SK-N-SH (cell line): Measurements from ENCODE around the gene TEPSIN. TPM values are rescaled to one million over a fixed set of nuclear protein-coding genes. Genes with fewer than 3 reads are reported as not detected.

Source experiments
- CTCF ChIA-PET: fragments of 300-600, 350-600 bp; formaldehyde crosslinking; extraction: SDS; loops from one replicate; lab custom pipeline; 2021; lab: Yijun Ruan, JAX
- POLR2A ChIA-PET: fragments of 350-600 bp; sonication (Branson Sonifier 250); formaldehyde crosslinking; extraction: SDS; loops from one replicate; lab custom pipeline; 2020; ENCODE audit warnings: antibody characterized with exemption, inconsistent platforms; lab: Yijun Ruan, JAX
- DNase-seq: peaks from one replicate; pipeline ENCODE4 v3.0.0; 2012
- H2AFZ ChIP-seq: fragments of 200-600 bp; sonication (generic); 2 replicates; pipeline ENCODE4 v1.8.1; 2016; ENCODE audit warnings: antibody characterized with exemption, mild to moderate bottlenecking, low read depth
- H3F3A ChIP-seq: fragments of 200-600 bp; sonication (generic); replicated peaks from 2 replicates; pipeline ENCODE3; 2016; ENCODE audit warnings: antibody characterized with exemption, mild to moderate bottlenecking; ENCODE audit not compliant: insufficient read depth
- H3K27ac ChIP-seq, 2 experiments: fragments of 200-500 bp in 1 of 2; fragments of 200-600 bp in 1 of 2; sonication (Bioruptor generic) in 1 of 2; sonication (generic), shearing (Covaris generic) in 1 of 2; 2 replicates each; pipeline versions ENCODE4 v1.5.1 to v1.6.1; 2014 to 2016; ENCODE audit warnings: low read depth in 2 of 2, inconsistent platforms in 1 of 2, low read length in 1 of 2, mild to moderate bottlenecking in 1 of 2, mixed read lengths in 1 of 2
- H3K27me3 ChIP-seq: fragments of 200-600 bp; sonication (generic), shearing (Covaris generic); 2 replicates; pipeline ENCODE4 v1.6.1; 2016; ENCODE audit warnings: mixed run types; ENCODE audit not compliant: insufficient read depth
- H3K36me3 ChIP-seq, 2 experiments: fragments of 200-500 bp in 1 of 2; fragments of 200-600 bp in 1 of 2; sonication (Bioruptor generic) in 1 of 2; sonication (generic) in 1 of 2; replicated peaks in 1 of 2; 2 replicates each; pipeline versions ENCODE3 to v1.5.1; 2014 to 2016; ENCODE audit warnings: low read length in 1 of 2, mild to moderate bottlenecking in 1 of 2; ENCODE audit not compliant: insufficient read depth in 2 of 2, control insufficient read depth in 1 of 2
- H3K4me1 ChIP-seq, 2 experiments: fragments of 200-500 bp in 1 of 2; fragments of 200-600 bp in 1 of 2; sonication (Bioruptor generic) in 1 of 2; sonication (generic), shearing (Covaris generic) in 1 of 2; 2 replicates each; pipeline versions ENCODE4 v1.5.1 to v1.6.1; 2014 to 2016; ENCODE audit warnings: low read depth in 1 of 2, low read length in 1 of 2, mixed run types in 1 of 2; ENCODE audit not compliant: insufficient read depth in 2 of 2, control insufficient read depth in 1 of 2
- H3K4me2 ChIP-seq: fragments of 200-600 bp; sonication (generic), shearing (Covaris generic); 2 replicates; pipeline ENCODE4 v1.6.1; 2017; ENCODE audit warnings: mixed run types
- H3K4me3 ChIP-seq, 2 experiments: fragments of 200-500 bp in 1 of 2; fragments of 200-600 bp in 1 of 2; sonication (Bioruptor generic) in 1 of 2; sonication (generic), shearing (Covaris generic) in 1 of 2; 2 replicates each; pipeline versions ENCODE4 v1.5.1 to v1.8.1; 2014 to 2016; ENCODE audit warnings: low read depth in 2 of 2, inconsistent platforms in 1 of 2, low read length in 1 of 2, mild to moderate bottlenecking in 1 of 2, mixed read lengths in 1 of 2, moderate library complexity in 1 of 2
- H3K79me2 ChIP-seq: fragments of 200-600 bp; sonication (generic); 2 replicates; pipeline ENCODE4 v1.8.1; 2017; ENCODE audit warnings: mild to moderate bottlenecking; ENCODE audit not compliant: insufficient read depth
- H3K9ac ChIP-seq: fragments of 200-600 bp; sonication (generic); 2 replicates; pipeline ENCODE4 v1.6.1; 2017; ENCODE audit warnings: mixed run types
- H3K9me2 ChIP-seq: fragments of 200-600 bp; sonication (generic); 2 replicates; pipeline ENCODE4 v1.6.1; 2017; ENCODE audit warnings: mixed run types
- H3K9me3 ChIP-seq: fragments of 200-600 bp; sonication (generic); 2 replicates; pipeline ENCODE4 v1.6.1; 2017; ENCODE audit warnings: mixed run types, mild to moderate bottlenecking, moderate library complexity
- H4K20me1 ChIP-seq: fragments of 200-600 bp; sonication (generic); 2 replicates; pipeline ENCODE4 v1.6.1; 2017; ENCODE audit warnings: mild to moderate bottlenecking, mixed run types; ENCODE audit not compliant: insufficient read depth
- CHD2 ChIP-seq: fragments of 150-350 bp; IDR thresholded peaks from 2 replicates; pipeline ENCODE4 v1.6.1; 2018; ENCODE audit warnings: low read length; ENCODE audit not compliant: partially characterized antibody
- ELF1 ChIP-seq: IDR thresholded peaks from 2 replicates; pipeline ENCODE4 v1.4.0; 2012
- EP300 ChIP-seq, 2 experiments: IDR thresholded peaks; 2 replicates each; pipeline versions ENCODE4 v1.4.0 to v1.6.1; 2012; ENCODE audit warnings: borderline replicate concordance in 1 of 2, low read depth in 1 of 2, low read length in 1 of 2
- FOSL2 ChIP-seq: IDR thresholded peaks from 2 replicates; pipeline ENCODE4 v1.4.0; 2012; ENCODE audit warnings: low read depth, mild to moderate bottlenecking, moderate library complexity, borderline replicate concordance
- FOXJ3 ChIP-seq: sonication (generic); formaldehyde crosslinking; IDR thresholded peaks from 2 replicates; pipeline ENCODE4 v1.5.1; 2020; ENCODE audit warnings: mild to moderate bottlenecking, missing genetic modification reagents
- FOXM1 ChIP-seq: IDR thresholded peaks from 2 replicates; pipeline ENCODE4 v1.4.0; 2012; ENCODE audit warnings: low read depth, mild to moderate bottlenecking
- GATA2 ChIP-seq: sonication (generic); formaldehyde crosslinking; IDR thresholded peaks from 2 replicates; pipeline ENCODE4 v1.5.0; 2020; ENCODE audit warnings: mild to moderate bottlenecking, missing genetic modification reagents
- MXI1 ChIP-seq: IDR thresholded peaks from 2 replicates; pipeline ENCODE4 v1.6.1; 2012; ENCODE audit warnings: mild to moderate bottlenecking, low read depth, low read length, improper control_type of control experiment
- RAD21 ChIP-seq: IDR thresholded peaks from 2 replicates; pipeline ENCODE4 v1.6.1; 2012; ENCODE audit warnings: mild to moderate bottlenecking, low read length
- SIN3A ChIP-seq: IDR thresholded peaks from 2 replicates; pipeline ENCODE4 v1.6.1; 2012; ENCODE audit warnings: low read depth, mild to moderate bottlenecking, low read length, moderate library complexity, borderline replicate concordance
- SMC3 ChIP-seq: IDR thresholded peaks from 2 replicates; pipeline ENCODE4 v1.6.1; 2012; ENCODE audit warnings: low read depth, low read length, improper control_type of control experiment
- YY1 ChIP-seq: IDR thresholded peaks from 2 replicates; pipeline ENCODE4 v1.4.0; 2012; ENCODE audit warnings: low read depth, mild to moderate bottlenecking
- WGBS: methylation state at CpG from one replicate; pipeline ENCODE4 v1.1.6; 2017; ENCODE audit warnings: low lambda C conversion rate; 5-methylcytosine and 5-hydroxymethylcytosine counted together
- polyA plus RNA-seq, 3 experiments: library from polyadenylated mRNA; depleted of rRNA; stranded (reverse); fragments of >200 nt; gene quantifications; 2 replicates each; pipeline ENCODE4 v1.2.3, GENCODE V29; 2012
- TF ChIP-seq, protein P1 (sequence below): fragments of 200-600 bp; sonication (generic); IDR thresholded peaks from 2 replicates; pipeline ENCODE4 v1.6.1; 2017; ENCODE audit warnings: antibody characterized with exemption, mild to moderate bottlenecking, moderate library complexity
- TF ChIP-seq, protein P2 (sequence below): fragments of 150-350 bp; IDR thresholded peaks from 2 replicates; pipeline ENCODE4 v1.6.1; 2016; ENCODE audit warnings: mild to moderate bottlenecking, low read depth, low read length
- TF ChIP-seq, protein P3 (sequence below): IDR thresholded peaks from 2 replicates; pipeline ENCODE4 v1.4.0; 2012; ENCODE audit warnings: low read depth

TEPSIN gene
- polyA plus RNA-seq, 1 of the 3 experiments (the other 2 are of a cell fraction), result 35.3 TPM

DNA sequence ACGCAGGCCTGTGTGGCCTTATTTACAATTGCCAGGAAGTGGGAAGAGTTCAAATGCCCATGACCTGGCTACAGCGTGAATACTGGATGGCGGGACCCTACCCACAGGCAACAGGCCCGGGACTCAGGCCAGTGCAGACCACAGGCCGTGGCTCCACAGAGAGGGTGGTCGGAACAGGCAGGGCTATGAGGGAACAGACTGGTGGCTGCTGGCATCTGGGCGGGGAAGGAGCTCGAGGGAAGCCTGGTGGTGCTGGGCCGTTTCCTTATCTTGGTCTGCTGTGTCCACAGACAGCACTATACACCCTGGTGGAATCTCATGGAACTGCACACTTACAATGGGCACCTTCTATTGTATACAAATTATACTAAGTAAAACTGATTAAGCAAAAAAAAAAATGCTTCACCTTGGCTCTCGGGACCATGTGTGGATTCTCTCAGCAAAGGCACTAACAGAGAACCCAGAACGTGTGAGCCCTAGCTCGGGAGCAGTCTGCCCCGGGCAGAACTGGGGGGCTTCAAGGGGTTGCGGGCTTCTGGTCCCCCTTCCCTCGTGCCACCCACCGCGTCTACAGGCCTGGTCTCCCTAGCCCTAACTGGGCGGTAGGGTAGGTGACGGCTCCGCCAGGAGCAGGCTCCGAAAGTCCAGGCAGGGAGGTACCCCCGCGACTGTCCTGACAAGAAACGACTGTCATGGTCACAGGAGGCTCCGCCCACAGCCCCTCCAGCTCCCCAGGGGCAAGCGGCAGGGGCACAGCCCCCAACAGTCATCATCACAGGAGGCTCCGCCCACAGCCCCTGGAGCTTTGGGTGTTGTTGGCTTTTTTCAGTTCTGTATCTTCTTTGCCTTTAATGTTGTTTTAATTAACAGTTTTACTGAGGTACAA is 37.9 kb downstream of the TEPSIN start:
- Histone ChIP-seq H3F3A (no peaks in the 10 kb centered on the region), H3K4me1 (peaks cover 0 to 3% of the 10 kb centered on the region in 2 experiments; a peak in 1 of 4 replicates), H4K20me1 (no peaks in the 10 kb centered on the region; the same call in 1 of the 2 replicates), H3K79me2 (no peaks in the 10 kb centered on the region), H3K9me3 (no peaks in the 10 kb centered on the region), H3K4me2 (no peak overlapping the region), H3K9me2 (no peaks in the 10 kb centered on the region), H3K4me3 (no peak overlapping the region), H3K36me3 (peaks cover 5 to 35% of the 10 kb centered on the region in 2 experiments), H2AFZ (no peak overlapping the region), H3K27ac (peak overlapping the region in 1 of 2 experiments; percentile 13; a peak in 1 of 4 replicates), H3K9ac (no peak overlapping the region), H3K27me3 (no peaks in the 10 kb centered on the region)
- DNase-seq, result peak; percentile 91
- CTCF ChIA-PET, result interaction anchor here (0.6 to 14.7 kb wide), 41 partner anchors 8 to 756 kb away, joined by 3 to 147 read pairs (median 5); partner anchors contain the start of genes NDUFAF8 and TEPSIN
- TF ChIP-seq RAD21 (peak; percentile 75), SMC3 (peak; percentile 67), SIN3A (0 out of 2 replicates have a peak, but pooled peaks have one; percentile 16), MXI1 (no peak), FOSL2 (no peak), GATA2 (peak; percentile 32; the same call in 1 of the 2 replicates)
- TF ChIP-seq, protein P1, sequence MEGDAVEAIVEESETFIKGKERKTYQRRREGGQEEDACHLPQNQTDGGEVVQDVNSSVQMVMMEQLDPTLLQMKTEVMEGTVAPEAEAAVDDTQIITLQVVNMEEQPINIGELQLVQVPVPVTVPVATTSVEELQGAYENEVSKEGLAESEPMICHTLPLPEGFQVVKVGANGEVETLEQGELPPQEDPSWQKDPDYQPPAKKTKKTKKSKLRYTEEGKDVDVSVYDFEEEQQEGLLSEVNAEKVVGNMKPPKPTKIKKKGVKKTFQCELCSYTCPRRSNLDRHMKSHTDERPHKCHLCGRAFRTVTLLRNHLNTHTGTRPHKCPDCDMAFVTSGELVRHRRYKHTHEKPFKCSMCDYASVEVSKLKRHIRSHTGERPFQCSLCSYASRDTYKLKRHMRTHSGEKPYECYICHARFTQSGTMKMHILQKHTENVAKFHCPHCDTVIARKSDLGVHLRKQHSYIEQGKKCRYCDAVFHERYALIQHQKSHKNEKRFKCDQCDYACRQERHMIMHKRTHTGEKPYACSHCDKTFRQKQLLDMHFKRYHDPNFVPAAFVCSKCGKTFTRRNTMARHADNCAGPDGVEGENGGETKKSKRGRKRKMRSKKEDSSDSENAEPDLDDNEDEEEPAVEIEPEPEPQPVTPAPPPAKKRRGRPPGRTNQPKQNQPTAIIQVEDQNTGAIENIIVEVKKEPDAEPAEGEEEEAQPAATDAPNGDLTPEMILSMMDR, result peak; percentile 73
- POLR2A ChIA-PET, result interaction anchor here (0.6 kb wide), 1 partner anchor 54 kb away, joined by 3 read pairs; no protein-coding TSS in a partner anchor
- 77% methylated on average over 18 of the region's 27 CpGs for WGBS

DNA sequence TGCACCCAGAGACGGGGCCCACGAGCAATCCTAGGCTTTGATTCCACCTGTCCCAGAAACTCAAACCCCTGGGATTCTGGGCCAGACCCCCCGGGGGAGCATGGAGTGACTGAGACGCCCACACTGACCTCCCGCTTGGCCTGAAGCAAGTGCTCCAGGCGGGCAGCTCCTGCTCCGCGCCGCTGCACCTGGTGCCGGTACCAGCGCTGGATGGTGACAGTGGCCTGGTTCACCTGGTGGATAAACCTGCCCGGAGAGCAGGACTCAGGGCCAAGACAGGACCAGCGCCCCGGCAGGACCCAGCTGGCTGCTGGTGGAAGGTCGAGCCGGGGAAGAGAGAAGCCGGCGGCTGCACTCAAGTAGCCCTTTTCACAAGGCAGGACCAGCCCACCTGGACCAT is 38.7 kb downstream of the TEPSIN start:
- no peaks in the 10 kb centered on the region for H3K9me2 ChIP-seq
- H3K79me2 ChIP-seq, result no peaks in the 10 kb centered on the region
- TF ChIP-seq, protein P2, sequence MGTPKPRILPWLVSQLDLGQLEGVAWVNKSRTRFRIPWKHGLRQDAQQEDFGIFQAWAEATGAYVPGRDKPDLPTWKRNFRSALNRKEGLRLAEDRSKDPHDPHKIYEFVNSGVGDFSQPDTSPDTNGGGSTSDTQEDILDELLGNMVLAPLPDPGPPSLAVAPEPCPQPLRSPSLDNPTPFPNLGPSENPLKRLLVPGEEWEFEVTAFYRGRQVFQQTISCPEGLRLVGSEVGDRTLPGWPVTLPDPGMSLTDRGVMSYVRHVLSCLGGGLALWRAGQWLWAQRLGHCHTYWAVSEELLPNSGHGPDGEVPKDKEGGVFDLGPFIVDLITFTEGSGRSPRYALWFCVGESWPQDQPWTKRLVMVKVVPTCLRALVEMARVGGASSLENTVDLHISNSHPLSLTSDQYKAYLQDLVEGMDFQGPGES, result no peak
- no peak for TF ChIP-seq FOXM1
- TF ChIP-seq ELF1, result no peak
- no peak for TF ChIP-seq MXI1
- TF ChIP-seq, protein P1, result no peak
- TF ChIP-seq EP300 (IDR thresholded peaks at IDR 0.05; ENCODE audit: borderline replicate concordance in 1 of 2, low read depth in 1 of 2, low read length in 1 of 2), result no peak
- TF ChIP-seq, protein P3, sequence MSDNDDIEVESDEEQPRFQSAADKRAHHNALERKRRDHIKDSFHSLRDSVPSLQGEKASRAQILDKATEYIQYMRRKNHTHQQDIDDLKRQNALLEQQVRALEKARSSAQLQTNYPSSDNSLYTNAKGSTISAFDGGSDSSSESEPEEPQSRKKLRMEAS, result no peak
- TF ChIP-seq YY1, result no peak
- TF ChIP-seq FOSL2, result no peak
- TF ChIP-seq CHD2, result no peak
- TF ChIP-seq FOXJ3, result no peak
- ChIA-PET CTCF (interaction anchor here (0.6 to 14.7 kb wide), 30 partner anchors 9 to 742 kb away, joined by 3 to 147 read pairs (median 6); partner anchors contain the start of genes NDUFAF8 and TEPSIN), POLR2A (no interaction called here)
- H4K20me1 ChIP-seq, result no peaks in the 10 kb centered on the region; the same call in 1 of the 2 replicates
- H3K4me2 ChIP-seq, result no peak overlapping the region
- no peaks in the 10 kb centered on the region for H3K27me3 ChIP-seq
- no peak for DNase-seq
- H3K9ac ChIP-seq, result no peak overlapping the region
- peaks cover 5 to 42% of the 10 kb centered on the region in 2 experiments for H3K36me3 ChIP-seq
- peaks cover 0 to 3% of the 10 kb centered on the region in 2 experiments; a peak in 1 of 4 replicates for H3K4me1 ChIP-seq
- H3F3A ChIP-seq, result no peaks in the 10 kb centered on the region
- H3K4me3 ChIP-seq, result no peak overlapping the region
- H3K27ac ChIP-seq, result no peak overlapping the region; a peak in 1 of 4 replicates
- WGBS, result 98% methylated on average over 14 of the region's 18 CpGs
- no peaks in the 10 kb centered on the region for H3K9me3 ChIP-seq
- H2AFZ ChIP-seq, result no peak overlapping the region
